CD4-positive, alpha-beta T cell treated with Interleukin-21 for 1 hour (primary cell): ENCODE measurements around the gene LRRC4C.

Source experiments
- DNase-seq: peaks from one replicate; pipeline ENCODE4 v3.0.0-alpha.2; 2020

Gene LRRC4C

DNA sequence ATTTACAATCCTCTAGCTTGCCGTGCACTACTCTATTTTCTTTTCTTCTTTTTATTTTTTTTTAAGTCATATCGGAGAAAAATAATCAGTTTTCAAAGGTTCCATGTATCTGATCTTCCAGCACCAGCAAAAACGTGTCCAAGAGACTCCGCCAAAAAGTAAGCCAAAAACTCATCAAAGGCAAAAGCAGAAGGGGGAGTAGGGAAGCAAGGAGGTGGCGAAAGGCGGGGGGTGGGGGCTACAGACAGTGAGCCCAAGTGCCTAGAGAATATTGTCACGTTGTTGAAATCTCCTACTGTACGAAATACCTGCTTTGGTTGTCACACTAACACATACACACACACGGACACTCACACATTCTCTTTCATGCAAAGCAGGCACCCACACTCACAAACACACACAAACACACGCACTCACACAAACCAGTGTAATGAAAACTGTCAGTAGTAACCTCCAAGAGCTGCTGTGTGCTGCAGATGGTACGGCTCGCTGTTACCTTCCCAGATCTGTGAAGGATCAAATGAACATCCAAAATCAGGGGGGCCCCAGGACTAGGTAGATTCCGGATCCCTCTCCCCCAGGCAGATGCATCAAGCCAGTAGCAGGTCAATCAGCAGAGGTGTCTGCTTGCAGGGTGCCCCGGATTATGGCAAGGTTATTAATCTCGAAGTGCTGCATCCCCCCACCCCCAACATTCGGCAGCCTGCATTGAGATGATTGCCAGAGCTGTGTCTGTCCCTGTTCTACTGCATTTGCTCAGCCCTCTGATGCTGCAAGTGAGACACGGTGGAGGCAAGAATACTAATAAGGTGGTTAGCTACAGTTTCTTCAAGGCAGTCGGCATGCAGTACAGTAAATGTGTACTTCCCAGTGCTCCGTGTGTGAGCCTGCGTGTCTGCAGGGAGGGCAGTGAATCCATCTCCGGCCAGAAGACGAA lies at the start of gene LRRC4C:
Gene LRRC4C, minus strand, starts transcription at position 188 of the 937 bp plus-strand sequence.
- DNase-seq, result no peak

DNA sequence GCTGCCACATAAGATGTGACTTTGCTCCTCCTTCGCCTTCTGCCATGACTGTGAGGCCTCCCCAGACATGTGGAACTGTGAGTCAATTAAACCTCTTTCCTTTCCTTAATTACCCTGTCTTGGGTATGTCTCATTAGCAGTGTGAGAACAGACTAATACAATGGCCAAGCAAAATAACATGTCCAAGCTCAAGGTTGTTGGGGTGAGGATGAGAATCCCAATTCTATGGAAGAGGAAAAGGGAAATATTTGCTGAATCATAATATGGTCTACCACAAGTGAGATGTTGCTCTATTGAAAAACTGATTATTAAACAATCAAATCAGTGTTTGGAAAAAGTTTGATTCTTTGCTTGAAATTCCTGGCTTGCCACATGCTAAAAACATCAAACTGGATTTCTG lies 48.7 kb upstream of the LRRC4C start:
- DNase-seq, result no peak

DNA sequence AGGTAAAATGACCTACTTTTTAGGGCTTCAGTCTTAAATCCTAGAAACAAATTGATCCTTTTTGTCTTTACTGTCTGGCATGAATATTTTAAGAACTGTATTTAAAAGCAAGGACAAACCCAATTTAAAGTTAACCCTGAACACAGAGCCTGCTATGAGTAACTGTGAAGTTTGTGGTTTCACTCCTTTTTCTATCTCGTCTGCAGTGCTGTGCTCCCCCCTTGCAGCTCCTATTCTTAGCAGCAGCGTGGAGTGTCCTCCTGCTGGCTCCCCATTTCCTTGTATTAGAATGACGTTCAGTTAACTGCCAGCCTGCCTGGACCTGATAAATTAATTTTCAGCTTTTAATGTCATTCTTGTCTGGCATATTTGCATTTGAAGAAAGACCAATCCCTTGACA lies 40.0 kb upstream of the LRRC4C start:
- DNase-seq, result no peak

DNA sequence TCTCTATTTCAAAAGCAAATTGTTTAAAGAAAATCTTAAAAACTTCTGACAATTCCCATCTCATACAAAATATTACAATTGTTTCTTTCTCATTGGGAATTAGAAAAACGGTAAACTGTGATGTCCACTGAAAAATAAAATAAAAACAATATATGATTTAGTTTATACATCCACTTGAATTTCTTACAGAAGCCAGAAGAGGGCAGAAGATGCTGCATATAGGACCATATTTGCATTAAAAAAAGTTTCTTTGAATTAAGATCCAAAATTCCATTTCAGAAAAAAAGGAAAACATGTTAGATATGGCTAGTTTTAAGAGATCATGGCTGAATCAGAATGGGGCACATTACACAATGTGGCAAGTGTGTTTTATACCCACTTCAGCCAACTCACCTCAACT lies 39.3 kb upstream of the LRRC4C start:
- DNase-seq, result no peak

DNA sequence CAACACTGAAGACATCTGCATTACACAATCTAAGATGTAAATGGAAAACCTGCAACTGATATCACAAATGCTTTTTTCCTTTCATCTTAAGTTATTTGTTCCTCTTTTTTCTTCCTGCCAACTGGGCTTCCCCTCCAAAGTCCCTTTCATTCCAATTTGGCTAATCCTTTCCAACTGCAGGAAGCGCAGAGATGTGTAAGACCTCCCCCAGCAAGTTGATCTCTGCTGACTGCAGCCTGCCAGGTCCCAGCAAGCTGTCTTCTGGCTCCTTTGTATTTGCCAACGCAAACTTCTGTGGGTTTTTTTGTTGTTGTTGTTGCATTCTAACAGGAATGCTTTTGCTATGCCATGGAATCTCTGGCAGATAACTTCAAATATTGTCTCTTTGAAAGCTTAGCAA lies 38.5 kb upstream of the LRRC4C start:
- DNase-seq, result no peak

DNA sequence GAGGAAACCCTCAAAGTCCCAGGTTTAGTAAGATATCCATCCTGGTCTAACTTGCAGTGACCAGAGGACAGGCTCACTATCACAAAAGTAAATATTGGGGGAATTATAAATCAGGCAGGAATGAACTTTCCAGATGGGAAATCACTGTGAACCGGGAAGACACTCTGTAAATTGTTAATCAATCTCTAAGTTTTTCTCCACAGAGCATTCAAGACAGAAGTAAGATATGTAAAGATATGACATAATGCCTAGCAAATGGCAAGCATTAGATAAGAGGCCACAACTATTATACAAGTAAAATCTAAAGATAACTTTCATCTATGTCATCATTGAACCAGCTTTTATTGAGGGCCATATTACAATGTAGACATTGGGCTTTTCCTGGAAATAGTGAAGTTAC lies 35.3 kb upstream of the LRRC4C start:
- DNase-seq, result no peak

DNA sequence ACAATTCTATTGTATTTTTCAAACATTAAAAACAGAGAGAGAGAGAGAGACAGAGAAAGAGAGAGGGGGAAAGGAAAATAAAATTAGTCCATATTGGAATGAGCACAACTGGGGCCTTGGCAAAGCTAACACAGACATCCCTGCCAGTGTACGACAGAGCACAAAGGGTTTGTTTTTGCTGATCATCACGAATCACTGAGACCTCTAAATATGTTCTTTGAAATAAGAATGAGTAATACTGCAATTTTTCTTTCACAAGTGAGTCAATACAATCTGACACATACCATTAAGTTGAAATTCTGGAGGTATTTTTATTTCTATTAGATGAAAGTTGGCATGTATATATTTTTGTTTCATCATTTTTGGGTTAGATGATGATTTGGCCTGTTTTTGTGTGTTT lies 27.0 kb upstream of the LRRC4C start:
- no peak for DNase-seq

DNA sequence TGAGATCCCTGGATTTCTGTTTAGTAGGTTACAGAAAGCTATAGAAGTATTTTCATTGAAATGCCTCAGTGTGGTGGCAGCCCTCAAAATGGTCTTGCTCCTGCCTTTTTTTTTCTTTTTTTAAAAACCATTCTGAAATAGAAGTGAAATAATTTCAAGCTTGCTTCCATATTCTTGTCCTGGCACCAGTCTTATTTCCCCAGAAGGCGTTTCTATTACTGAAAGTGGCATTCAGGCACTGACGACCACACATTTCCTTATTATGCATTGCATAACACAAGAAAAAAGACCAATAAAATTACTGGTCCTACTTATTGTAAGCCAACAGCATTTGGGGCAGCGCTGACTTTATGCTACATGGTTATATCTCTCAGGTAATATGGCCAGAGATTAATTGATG lies 24.5 kb upstream of the LRRC4C start:
- DNase-seq, result no peak

DNA sequence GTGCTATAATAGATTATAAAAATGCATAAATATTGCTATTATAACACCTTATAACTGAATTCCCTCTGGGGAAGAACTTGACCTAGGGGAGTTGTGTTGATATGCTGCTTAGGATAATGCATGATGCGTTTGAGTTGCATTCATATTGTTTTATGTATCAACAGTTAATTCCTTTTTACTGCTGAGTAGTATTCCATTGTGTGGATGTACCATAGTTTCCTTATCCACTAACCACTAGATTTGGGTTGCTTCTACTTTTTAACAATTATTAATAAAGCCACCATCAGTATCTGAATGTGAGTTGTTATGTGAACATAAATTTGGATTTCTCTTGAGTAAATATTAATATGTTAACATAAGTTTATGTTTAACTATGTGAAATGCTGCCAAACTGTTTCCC lies 19.7 kb upstream of the LRRC4C start:
- DNase-seq, result no peak

DNA sequence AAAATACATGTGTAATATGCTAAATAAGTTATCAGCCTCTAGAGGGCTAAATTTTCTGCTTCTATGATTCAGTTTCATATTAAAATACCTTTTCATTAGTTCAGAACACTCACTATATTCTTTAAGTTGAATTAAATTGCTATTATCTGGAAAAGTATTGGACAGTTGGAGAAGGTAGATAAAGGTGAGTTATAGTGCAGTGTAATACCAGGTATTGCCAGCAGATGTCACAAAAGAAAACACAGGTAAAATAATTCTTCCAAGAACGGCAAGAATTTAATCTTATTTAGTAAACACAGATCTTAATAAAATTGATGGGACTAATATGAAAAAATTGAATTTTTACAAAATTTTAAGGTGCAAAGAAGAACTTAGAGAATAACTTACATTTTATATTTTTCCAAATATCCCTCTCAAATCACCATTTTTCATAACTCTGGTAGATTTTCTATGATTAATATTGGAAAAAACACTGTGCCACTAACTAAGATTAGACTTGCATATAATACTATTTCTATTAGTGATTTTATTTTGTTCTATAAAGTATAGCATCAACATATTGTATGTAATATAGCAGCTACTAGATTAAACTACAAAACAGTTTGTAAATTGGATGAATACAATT lies 1.7 kb upstream of the LRRC4C start:
- DNase-seq, result no peak

DNA sequence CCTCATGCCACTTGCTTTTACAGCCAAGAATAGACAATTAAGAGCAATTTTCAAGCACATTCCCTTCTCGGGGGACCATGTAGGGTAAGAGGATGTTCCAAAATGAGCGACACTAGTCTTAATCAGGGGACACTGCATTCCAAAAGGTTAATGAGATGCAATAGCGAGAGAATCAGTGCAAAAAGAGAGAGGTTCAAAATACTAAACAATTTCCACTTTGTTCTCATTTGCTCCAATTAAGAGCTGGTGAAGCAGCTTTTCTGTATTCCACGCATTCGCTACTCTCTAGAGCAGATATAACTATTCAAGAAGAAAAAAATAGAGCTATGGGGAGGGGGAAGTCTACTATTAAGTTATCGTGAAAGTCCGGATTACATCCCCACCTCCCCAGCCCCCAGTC lies 811 bp downstream of the LRRC4C start:
- DNase-seq, result no peak

DNA sequence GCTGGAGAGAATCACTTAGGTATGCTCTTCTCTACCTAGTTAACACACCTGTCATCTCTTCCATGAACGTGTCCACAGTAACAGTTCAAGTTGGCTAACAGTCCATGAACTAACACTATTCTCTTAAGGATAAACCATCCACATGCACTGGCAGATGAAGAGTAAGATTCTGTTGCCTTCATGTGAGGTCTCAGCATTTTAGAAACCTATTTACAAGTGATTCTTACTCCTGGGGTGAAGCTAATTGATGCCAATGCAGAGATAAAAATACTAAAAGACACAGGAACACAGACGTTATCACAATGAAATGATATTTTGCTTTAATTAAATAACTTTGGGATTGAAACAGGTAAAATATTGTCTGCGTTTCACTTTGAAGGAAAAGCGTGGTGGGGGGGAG lies 1.3 kb downstream of the LRRC4C start:
- no peak for DNase-seq

DNA sequence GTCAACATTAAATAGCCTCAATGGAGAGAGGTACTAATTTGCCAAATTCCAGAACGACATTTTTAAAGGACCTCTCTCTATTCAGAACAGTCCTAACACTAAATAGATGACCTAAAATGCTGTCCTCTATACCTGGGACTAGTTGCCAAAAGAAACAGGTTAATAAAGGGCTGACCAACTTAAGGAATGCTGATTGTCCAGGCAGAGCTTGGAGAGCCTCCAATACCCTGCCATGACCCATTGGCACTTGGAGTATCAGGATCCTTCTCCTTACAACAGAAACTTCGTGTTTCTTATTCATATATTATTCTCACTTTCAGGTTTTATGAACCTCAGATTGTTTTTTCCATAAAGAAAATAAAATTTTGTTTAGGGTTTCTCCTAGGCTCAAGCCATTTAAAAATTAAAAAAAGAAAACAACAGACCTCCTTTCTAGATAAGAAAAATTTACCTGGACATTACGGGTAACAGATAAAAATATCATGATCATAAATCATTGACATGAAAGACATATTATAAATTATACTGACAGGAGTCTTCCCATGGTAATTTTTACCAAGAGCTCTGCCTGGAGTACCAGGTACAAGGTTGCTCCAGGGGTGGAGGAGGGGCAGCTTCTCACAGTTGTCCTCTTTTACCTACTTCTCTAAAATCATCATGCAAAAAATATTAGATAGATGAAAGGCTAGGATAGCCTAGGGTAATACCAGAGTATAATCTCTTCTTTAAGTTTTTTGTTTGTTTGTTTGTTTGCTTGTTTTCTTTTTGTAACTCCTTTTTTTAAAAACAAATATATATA lies 2.0 kb downstream of the LRRC4C start:
- DNase-seq, result no peak

DNA sequence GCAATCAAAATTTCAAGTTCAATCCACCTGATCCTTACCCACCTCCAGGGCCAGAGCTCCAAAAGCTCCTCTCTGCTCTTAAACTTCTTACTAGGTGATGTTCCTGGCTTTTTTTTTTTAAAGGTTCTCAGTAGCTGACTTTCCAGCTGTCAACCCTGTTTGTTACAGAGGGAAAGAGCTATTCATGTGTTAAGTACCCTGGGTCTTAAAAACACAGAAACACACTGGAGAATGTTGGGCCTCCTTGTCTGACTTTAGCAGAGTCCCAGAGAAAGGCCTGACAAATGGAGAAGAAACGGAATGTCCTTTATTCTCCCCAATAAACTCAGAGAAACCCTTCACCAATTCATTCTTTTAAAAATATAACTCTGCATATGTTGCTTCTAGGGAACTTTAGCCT lies 3.2 kb downstream of the LRRC4C start:
- no peak for DNase-seq

DNA sequence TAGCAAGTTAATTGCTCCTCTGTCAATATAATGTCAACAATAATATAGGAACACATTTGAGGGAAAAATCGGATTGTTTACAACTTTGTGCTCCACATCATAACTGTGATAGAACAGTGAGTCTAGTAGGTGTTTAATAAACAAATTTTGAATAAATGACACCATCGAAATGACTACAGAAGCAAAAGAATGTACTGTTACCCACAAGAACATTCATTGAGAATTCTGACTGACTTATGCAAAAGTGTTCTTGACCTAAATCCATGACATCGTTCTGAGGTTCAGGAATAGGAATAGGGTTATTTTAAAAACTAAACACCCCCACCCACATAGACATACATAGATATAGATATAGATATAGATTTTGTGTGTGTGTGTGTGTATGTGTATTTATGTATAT lies 8.4 kb downstream of the LRRC4C start:
- DNase-seq, result no peak

DNA sequence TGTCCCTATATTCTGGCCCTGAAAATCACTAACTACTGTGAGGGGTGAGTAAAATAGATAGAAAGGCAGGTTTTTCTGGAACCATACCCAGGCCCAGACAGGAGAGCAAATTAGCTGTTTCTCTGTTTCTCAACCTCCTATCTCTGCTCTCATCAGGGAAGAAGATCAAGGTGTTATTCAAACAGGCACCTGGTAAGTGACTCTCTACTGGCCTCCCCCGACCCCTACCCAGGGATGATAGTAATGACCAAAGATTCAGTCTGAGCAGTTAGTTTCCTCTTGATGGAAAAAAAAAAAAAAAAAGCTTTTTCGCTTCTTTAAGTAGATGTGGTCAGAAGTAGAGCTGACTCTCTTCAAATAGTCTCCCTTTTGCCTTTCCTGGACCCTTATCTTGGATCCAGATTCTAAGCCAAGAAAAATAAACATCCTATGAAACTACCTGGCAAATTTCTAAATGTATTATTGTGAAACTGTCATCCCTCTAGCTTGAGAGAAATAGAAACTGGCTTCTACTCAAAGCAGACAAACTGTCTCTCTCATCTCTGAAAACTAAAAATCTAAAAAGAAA lies 9.9 kb downstream of the LRRC4C start:
- no peak for DNase-seq

DNA sequence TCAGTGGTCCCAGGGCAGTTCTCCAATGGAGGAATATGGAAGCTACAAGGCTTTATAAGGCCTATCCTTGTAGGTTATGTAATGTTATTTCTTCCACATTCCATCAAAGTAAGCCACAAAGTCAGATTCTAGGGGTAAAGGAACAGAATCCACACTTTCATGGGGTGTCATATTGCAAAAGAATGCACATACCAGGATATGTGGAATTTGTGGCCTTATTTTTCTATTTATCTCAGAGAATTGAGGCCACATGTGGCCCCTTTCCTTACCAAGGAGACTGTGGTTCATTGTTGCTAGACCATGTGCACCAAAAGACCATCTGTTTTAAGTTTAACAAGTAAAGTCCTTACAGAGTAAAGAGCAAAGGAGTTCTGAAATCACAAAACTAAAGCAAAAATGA lies 12.9 kb downstream of the LRRC4C start:
- no peak for DNase-seq

DNA sequence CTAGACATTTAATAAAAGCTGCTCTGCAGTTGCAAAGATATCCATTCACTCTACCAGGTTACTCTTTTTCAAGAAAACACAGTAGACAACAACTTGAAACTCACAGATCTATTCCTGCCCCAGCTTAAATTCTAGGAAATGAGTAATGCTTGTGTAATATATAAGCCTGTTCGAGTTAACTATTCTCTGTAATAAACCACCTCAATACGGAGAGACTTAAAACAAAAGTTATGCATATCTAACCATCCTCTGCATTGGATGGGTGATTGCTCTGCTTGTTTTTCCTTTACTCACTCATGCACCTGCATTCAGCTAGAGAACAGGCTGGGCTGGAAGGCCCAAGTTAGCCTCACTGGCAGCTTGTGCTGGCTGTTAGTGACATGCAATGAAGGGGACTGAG lies 13.3 kb downstream of the LRRC4C start:
- no peak for DNase-seq

DNA sequence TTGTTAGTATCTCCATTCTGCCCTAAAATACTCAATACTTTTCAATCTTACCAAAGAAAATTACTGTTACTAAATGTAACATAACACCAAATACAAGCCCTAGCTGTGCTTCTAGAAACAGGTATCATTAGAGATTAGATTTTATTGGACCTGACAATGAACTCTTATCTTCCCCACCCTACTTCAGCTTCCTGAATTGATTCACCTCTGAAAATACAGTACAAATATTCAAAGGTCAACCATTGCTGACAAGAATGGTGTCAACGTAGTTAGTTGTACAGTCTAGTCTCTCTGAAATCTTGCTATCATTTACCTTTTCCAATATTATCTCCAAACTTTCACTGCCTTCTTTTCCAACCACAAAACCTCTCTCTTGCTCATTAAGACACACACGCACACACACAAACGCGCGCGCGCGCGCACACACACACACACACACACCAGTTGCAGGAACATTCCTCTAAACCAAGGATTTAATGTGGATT lies 22.4 kb downstream of the LRRC4C start:
- DNase-seq, result no peak

DNA sequence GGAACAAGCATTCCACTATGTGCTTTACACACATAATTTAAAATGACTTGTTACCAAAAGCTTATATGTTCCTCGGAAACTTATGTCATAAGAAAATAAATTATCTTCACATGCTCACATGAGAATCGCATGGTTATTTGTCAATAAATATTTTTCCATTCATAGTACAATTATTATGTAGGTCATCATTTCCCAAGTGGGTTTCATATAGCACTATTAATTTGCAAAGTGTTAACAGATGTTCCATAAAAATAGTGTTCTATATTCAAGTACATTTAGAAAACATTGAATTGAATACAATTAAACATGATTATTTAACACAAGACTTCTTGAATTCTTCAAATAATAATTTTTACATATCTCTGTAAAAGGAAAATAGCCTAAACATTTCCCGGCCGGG lies 23.9 kb downstream of the LRRC4C start:
- no peak for DNase-seq

DNA sequence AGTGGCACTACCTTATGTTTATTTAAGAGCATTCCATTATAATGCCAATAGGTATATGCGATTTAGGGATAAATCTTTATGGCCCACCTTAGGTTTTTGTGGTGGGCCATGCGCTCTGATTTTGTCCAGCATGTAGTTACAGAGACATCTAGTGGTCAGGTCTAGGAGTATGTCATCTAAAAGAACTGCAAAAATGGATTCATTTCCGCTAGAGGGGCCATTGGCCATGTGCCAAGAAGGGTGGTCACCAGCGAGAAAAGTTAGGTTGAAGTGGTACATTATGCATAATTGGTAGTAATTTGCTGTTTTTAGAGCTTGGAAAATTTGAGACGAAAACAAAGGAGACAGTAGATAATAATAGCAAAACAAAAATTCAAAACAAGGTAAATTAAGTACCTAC lies 27.7 kb downstream of the LRRC4C start:
- DNase-seq, result no peak

DNA sequence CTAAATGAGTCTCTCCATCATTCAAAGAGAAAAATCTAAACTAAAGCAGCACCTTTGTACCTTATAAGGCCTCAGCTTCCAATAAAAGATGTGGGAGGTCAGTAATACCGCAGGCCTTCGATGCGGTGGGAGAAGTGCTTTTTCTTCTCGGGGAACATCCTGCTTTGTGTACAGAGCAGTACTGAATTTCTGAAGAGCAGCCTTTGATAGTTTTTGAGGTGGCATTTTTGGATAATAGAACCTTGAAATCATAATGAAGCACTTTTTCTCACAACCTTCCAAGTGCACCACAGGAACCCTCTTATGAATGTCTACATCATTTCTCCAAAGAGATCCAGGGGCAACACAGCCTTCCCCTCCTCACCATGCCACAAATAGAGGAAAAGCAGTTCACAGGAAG lies 39.6 kb downstream of the LRRC4C start:
- DNase-seq, result no peak

DNA sequence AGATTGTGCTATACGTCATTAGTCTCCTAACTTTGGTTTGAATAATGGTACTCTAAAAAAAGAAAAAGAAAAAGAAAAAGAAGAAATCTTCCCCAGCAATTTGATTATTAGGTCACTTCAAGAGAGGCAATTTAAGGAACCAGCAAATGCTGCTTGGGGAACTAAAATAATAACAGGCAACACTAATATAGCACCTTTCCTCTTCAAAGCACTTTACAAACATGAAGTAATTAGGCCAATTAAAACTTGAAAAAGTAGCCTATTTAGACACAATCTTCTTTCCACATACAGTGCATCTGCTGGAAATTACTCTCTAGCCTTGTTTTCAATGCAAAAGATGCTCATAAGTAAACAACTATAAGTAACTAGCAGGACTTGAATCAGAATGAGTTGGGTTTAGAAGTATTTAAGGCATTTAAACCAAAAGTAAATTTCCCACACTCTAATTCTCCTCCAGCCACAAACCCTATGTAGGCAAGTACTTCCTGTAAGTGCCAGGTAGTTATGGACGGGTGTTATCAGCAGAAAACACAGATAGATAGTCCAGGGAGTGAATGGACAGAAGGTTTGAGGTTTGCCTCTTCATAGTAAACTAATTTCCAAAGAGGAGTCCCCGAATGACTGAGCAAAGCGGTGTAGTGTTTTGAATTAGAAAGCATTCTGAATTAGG lies 44.5 kb downstream of the LRRC4C start:
- no peak for DNase-seq
